Lower leg skin (tissue), 4 donors: ENCODE measurements around the gene PPP1R12C. TPM values are rescaled to one million over a fixed set of nuclear protein-coding genes. Genes with fewer than 3 reads are reported as not detected.

ENCODE experiments used
- DNase-seq, 2 donors: peaks; one replicate each; pipeline ENCODE4 v3.0.0-alpha.2; 2019; ENCODE audit warnings: low spot score in 2 of 2
- H3K4me3 ChIP-seq: fragments of 200-600 bp; sonication (generic); 2 replicates; pipeline ENCODE4 v1.5.1; 2017; ENCODE audit warnings: mild to moderate bottlenecking, low read depth; ENCODE audit not compliant: poor library complexity, severe bottlenecking
- CTCF ChIP-seq, 3 donors: fragments of 450-650 bp; IDR thresholded peaks; one replicate each; pipeline ENCODE4 v1.5.1; 2016; ENCODE audit warnings: antibody characterized with exemption in 3 of 3, mild to moderate bottlenecking in 3 of 3, moderate library complexity in 2 of 3
- POLR2A ChIP-seq, 2 donors: fragments of 450-650 bp; IDR thresholded peaks; one replicate each; pipeline ENCODE4 v1.6.1; 2016 to 2017; ENCODE audit warnings: antibody characterized with exemption in 2 of 2, mild to moderate bottlenecking in 1 of 2, moderate library complexity in 1 of 2
- WGBS, 2 donors: methylation state at CpG; one replicate each; pipeline ENCODE4 v1.1.5; 2018; 5-methylcytosine and 5-hydroxymethylcytosine counted together
- intact Hi-C: fragments of 100-400 bp; cut with DNase I; formaldehyde crosslinking; loops from one replicate; pipeline ENCODE4 v1.15.0; 2023; ENCODE audit warnings: low total_unique reads
- total RNA-seq, 4 donors: library from RNA; depleted of rRNA; stranded (reverse); fragments of >200 nt; gene quantifications; one replicate each; pipeline ENCODE4 v1.1.0, GENCODE V29; 2016

PPP1R12C gene
- total RNA-seq, 4 donors from 2014 or later = 55.5 to 103 (median 79.4) TPM

GRCh38 chr19:55081770-55082019, 35.7 kb downstream of the PPP1R12C start:
- no peak overlapping the region for H3K4me3 ChIP-seq
- DNase-seq = no peak
- 7 to 8% methylated on average over 22 of the region's 22 CpGs for WGBS, 2 donors
- intact Hi-C loops = no loop called here
- TF ChIP-seq CTCF (IDR thresholded peaks at IDR 0.05) = no peak
- TF ChIP-seq POLR2A (IDR thresholded peaks at IDR 0.05) = no peak

- DNase-seq = peak; percentile 84 to 97
- 1 to 2% methylated on average over 34 to 60 of the region's 60 CpGs for WGBS, 2 donors
- H3K4me3 ChIP-seq = peak overlapping the region; percentile 44
- TF ChIP-seq POLR2A (IDR thresholded peaks at IDR 0.05) (no peak), CTCF (IDR thresholded peaks at IDR 0.05) (no peak)
- intact Hi-C loops = no loop called here
Measured at GRCh38 chr19:55080968-55081769, 36.3 kb downstream of the PPP1R12C start.

- no peak overlapping the region for H3K4me3 ChIP-seq
- TF ChIP-seq CTCF (IDR thresholded peaks at IDR 0.05) (no peak), POLR2A (IDR thresholded peaks at IDR 0.05) (no peak)
- DNase-seq = no peak
- intact Hi-C loops = no loop called here
- WGBS, 2 donors = 5% methylated on average over 47 to 52 of the region's 55 CpGs
Measured at GRCh38 chr19:55080121-55080967, 37.1 kb downstream of the PPP1R12C start.

GRCh38 chr19:55079400-55080038, 37.9 kb downstream of the PPP1R12C start:
- no peak overlapping the region for H3K4me3 ChIP-seq
- TF ChIP-seq CTCF (IDR thresholded peaks at IDR 0.05) = no peak
- no peak for TF ChIP-seq POLR2A (IDR thresholded peaks at IDR 0.05)
- DNase-seq = no peak
- intact Hi-C loops = no loop called here
- WGBS, 2 donors = 70 to 76% methylated on average over 15 to 19 of the region's 19 CpGs

GRCh38 chr19:55078996-55079395, 38.4 kb downstream of the PPP1R12C start:
- TF ChIP-seq CTCF (IDR thresholded peaks at IDR 0.05) (no peak), POLR2A (IDR thresholded peaks at IDR 0.05) (no peak)
- intact Hi-C loops = no loop called here
- H3K4me3 ChIP-seq = no peak overlapping the region
- DNase-seq = no peak
- WGBS, 2 donors = 85 to 91% methylated on average over 5 of the region's 5 CpGs
